ENCODE measurements around the gene ANKRD62. TPM values are rescaled to one million over a fixed set of nuclear protein-coding genes. Genes with fewer than 3 reads are reported as not detected.

The ANKRD62 gene
- not detected for total RNA-seq

DNA sequence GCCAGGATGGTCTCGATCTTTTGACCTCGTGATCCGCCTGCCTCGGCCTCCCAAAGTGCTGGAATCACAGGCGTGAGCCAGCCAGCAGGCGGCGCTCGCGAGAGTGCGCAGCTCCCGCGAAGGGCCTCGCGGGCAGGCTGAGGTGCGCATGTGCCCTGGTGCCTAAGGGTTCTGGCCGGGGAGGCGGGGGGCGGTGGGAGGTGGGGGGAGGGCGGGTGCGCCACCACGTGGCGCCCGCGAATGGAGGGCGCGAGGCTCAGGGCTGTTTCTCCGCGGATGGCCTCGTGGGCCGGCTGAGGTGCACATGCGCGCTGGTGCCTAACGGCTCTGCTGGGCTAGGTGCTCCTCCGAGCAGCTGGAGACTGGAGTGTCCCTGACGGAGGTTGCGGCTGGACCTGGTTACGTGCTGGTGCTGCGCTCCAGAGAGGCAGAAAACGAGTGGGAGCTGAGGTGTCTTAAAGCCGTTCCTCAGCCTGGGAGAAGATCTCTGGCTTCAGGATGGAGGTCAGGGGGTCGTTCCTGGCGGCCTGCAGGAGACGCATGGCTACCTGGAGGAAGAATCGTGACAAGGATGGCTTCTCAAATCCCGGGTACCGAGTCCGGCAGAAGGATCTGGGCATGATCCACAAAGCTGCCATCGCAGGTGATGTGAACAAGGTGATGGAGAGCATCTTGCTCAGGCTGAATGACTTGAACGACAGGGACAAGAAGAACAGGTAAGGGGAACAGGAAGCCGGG is at the start of gene ANKRD62:
ANKRD62 (plus strand) TSS at position 324 of the 738 bp plus-strand sequence; CDS start at position 499, 175 bp downstream.
- ATAC-seq (no peak), DNase-seq (no peak)
- no peaks in the 10 kb centered on the region for H3K36me3 Mint-ChIP-seq (ENCODE audit: low read depth)
- TF ChIP-seq, protein P1, sequence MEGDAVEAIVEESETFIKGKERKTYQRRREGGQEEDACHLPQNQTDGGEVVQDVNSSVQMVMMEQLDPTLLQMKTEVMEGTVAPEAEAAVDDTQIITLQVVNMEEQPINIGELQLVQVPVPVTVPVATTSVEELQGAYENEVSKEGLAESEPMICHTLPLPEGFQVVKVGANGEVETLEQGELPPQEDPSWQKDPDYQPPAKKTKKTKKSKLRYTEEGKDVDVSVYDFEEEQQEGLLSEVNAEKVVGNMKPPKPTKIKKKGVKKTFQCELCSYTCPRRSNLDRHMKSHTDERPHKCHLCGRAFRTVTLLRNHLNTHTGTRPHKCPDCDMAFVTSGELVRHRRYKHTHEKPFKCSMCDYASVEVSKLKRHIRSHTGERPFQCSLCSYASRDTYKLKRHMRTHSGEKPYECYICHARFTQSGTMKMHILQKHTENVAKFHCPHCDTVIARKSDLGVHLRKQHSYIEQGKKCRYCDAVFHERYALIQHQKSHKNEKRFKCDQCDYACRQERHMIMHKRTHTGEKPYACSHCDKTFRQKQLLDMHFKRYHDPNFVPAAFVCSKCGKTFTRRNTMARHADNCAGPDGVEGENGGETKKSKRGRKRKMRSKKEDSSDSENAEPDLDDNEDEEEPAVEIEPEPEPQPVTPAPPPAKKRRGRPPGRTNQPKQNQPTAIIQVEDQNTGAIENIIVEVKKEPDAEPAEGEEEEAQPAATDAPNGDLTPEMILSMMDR (IDR thresholded peaks at IDR 0.05) = no peak
- H3K27ac Mint-ChIP-seq = no peak within 1 kb of the TSS
- H3K4me3 Mint-ChIP-seq = no peak within 1 kb of the TSS
- H3K9me3 Mint-ChIP-seq = no peaks in the 10 kb centered on the region
- POLR2A ChIA-PET = no interaction called here
- intact Hi-C loops (cut with micrococcal nuclease) = no loop called here
- H3K27me3 Mint-ChIP-seq = peaks cover 7% of the 10 kb centered on the region
- peaks cover 2% of the 10 kb centered on the region for H3K4me1 Mint-ChIP-seq (ENCODE audit: low read depth)
- CTCF ChIA-PET = no interaction called here

DNA sequence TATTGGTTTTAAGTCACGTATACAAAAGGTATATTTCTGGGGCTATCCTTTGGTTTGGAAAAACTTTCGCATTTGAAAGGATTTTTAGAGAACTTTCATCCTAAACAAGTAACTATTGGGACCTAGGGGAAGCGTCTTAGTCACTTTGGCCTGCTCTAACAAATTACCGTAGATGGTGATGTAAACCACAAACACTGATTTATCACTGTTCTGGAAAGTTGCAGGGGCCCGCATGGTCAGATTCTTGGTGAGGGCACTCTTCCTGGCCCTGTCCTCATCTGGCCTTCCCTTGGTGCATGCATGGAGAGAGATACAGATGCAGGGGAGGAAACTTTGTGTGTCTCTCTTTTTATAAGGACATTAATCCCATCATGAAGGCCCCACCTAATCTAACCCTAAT is 49.1 kb upstream of the ANKRD62 start:
- TF ChIP-seq, protein P1 (IDR thresholded peaks at IDR 0.05) = no peak

DNA sequence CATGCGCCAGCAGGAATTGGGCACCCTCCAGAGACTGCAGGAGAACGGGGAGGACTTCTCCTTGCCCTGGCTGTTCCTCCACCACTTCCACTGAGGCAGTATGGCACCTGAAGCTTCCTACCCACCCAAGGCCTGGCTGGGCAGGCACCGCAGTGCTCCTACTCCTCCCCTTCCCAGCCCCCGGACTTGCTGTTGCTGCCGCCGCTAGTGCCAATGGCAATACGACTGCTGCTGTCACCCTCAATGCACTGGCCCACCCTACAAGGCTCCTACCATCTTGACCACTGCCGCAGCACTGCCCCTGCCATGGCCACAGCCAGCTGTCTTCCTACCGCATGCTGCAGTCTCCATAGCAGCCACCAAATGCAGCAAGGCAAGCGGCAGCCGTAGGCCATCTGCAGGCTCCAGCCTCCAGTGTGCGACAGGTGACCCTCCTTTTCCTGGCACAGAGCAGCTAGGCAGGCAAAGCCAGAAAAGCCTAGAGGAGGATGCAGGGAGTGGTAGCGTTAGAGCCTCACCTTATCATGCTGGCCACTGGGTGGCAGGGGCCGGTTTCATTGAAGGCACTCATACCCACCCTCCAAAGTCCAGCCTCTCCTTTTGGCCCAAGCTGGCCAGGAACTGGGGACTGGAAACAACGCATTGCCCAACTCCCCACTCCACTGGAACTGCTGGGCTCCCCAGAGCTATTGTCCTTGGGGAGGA is 47.4 kb upstream of the ANKRD62 start:
- intact Hi-C loops (cut with micrococcal nuclease) = loop anchor here (10.0 kb wide), 1 partner anchor 391 kb away; no protein-coding TSS in a partner anchor
- Mint-ChIP-seq H3K36me3 (ENCODE audit: low read depth) (no peaks in the 10 kb centered on the region), H3K4me3 (no peak overlapping the region), H3K9me3 (no peaks in the 10 kb centered on the region), H3K27me3 (no peaks in the 10 kb centered on the region), H3K4me1 (ENCODE audit: low read depth) (peaks cover 6% of the 10 kb centered on the region), H3K27ac (no peak overlapping the region)
- CTCF ChIA-PET = no interaction called here
- POLR2A ChIA-PET = no interaction called here
- TF ChIP-seq, protein P1 (IDR thresholded peaks at IDR 0.05) = no peak
- ATAC-seq = no peak
- DNase-seq = no peak

More for the DNA sequence above, 49.1 kb upstream of the ANKRD62 start:
- no peaks in the 10 kb centered on the region for H3K9me3 Mint-ChIP-seq
- DNase-seq (no peak), ATAC-seq (no peak)
- ChIA-PET CTCF (no interaction called here), POLR2A (interaction anchor here (0.6 kb wide), 1 partner anchor 16 kb away, joined by 3 read pairs; no protein-coding TSS in a partner anchor)
- H3K4me3 Mint-ChIP-seq = no peak overlapping the region
- intact Hi-C loops (cut with micrococcal nuclease) = loop anchor here (10.0 kb wide), 1 partner anchor 390 kb away; no protein-coding TSS in a partner anchor
- peaks cover 6% of the 10 kb centered on the region for H3K4me1 Mint-ChIP-seq (ENCODE audit: low read depth)
- peaks cover 7% of the 10 kb centered on the region for H3K27me3 Mint-ChIP-seq
- no peak overlapping the region for H3K27ac Mint-ChIP-seq
- H3K36me3 Mint-ChIP-seq (ENCODE audit: low read depth) = no peaks in the 10 kb centered on the region

DNA sequence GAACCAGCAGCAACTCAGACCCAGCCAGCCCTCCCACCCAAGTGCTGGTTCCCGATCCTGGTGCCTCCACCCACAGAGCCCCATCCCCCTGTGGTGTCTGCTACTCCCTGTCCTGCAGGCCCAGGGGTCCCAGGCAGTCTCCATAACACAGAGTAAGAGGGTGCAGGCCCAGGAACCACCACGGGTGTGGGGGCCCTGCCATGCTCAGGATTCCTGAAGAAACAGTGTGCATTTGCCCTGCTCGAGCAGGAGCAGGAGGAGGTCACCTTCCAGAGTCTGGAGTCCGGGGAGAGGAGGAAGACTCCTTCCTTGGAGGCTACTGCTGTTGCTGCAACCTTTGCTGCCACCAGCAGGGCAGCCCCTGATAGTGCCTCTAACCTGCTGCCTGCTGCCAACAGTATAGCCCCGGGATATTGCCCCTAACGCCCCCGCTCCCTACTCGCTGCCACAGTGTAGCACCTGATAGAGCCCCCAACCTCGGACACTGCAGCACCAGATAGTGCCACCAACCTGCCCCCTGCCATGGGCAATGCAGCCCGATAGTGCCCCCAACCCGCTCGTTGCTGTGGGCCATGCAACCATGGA is 46.8 kb upstream of the ANKRD62 start:
- H3K27me3 Mint-ChIP-seq = no peaks in the 10 kb centered on the region
- ChIA-PET POLR2A (no interaction called here), CTCF (no interaction called here)
- intact Hi-C loops (cut with micrococcal nuclease) = loop anchor here (10.0 kb wide), 1 partner anchor 392 kb away; no protein-coding TSS in a partner anchor
- TF ChIP-seq, protein P1 (IDR thresholded peaks at IDR 0.05) = no peak
- H3K4me3 Mint-ChIP-seq = no peak overlapping the region
- no peak for ATAC-seq
- no peaks in the 10 kb centered on the region for H3K9me3 Mint-ChIP-seq
- H3K27ac Mint-ChIP-seq = no peak overlapping the region
- DNase-seq = no peak
- peaks cover 3% of the 10 kb centered on the region for H3K4me1 Mint-ChIP-seq (ENCODE audit: low read depth)
- H3K36me3 Mint-ChIP-seq (ENCODE audit: low read depth) = no peaks in the 10 kb centered on the region

Measured in activated CD8-positive, alpha-beta T cell treated with anti-CD3 and anti-CD28 coated beads for 36 hours (primary cell).